ENCODE data around the gene GALNT18. TPM values are rescaled to one million over a fixed set of nuclear protein-coding genes. Genes with fewer than 3 reads are reported as not detected.
A peak's percentile ranks its signal among the peaks of the same experiment; 100 is the strongest.

GALNT18 gene
- total and polyA plus RNA-seq, 2 donors (not counting 3 experiments of a cell fraction or from before 2014, with no cell fraction given): 0.17 to 0.18 TPM

DNA sequence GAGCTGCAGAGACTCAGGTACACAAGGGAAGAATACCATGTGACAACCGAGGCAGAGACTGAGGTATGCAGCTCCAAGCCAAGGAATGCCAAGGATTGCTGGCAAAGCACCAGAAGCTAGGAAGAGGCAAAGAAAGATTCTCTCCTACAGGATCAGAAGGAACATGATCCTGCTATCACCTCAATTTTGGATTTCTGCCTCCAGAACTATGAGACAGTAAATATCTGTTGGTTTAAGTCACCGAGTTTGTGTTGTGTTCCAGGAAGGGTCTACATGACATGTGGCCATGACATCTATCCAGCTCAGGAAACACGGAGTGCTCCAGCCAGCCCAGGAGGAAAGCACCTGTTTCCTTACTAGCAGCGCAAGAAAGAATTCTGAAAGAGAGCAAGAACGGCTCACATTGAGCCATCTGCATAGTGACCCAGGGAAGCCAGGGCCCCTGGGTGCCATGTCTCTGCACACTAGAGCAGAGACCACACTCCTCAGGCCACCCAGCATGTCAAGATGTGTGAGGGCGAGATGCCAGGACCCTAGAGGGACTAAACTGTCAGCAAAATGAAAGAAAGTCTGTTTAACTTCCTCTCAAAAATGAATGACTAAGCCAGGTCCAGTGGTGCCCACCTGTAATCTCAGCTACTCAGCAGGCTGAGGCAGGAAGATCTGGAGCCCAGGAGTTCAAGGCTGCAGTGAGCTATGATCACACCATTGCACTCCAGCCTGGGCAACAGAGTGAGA is 35.6 kb upstream of the GALNT18 start:
- no peak overlapping the region for H3K9ac ChIP-seq (replicated peaks; ENCODE audit: extremely low read depth, insufficient read depth, low read length)
- dilution Hi-C loops (cut with MboI; ENCODE audit: extremely low pct_ligation_motif_present, low sequenced_read_pairs): no loop called here
- ChIA-PET CTCF (no interaction called here), POLR2A (no interaction called here)
- H3K4me3 ChIP-seq (replicated peaks in 1 of 3; ENCODE audit: insufficient read depth in 1 of 3, low read depth in 1 of 3, low read length in 3 of 3): no peak overlapping the region
- H3K79me2 ChIP-seq (ENCODE audit: control insufficient read depth, insufficient read depth, low read length): no peaks in the 10 kb centered on the region
- no TSS peak for BruUV-seq (replicated peaks)
- DNase-seq (ENCODE audit: low read depth, low spot score): peak; percentile 4
- intact Hi-C loops (cut with micrococcal nuclease): no loop called here
- TF ChIP-seq FOS (IDR thresholded peaks at IDR 0.05; ENCODE audit: borderline replicate concordance, insufficient read depth, low read length): no peak
- TF ChIP-seq CTCF (IDR thresholded peaks at IDR 0.05; ENCODE audit: extremely low read depth in 1 of 2, insufficient read depth in 1 of 2, low read depth in 1 of 2, low read length in 2 of 2): no peak
- no peak for TF ChIP-seq GATA2 (IDR thresholded peaks at IDR 0.05; ENCODE audit: insufficient read depth, insufficient read length, low read depth, low read length)
- no peak for TF ChIP-seq POLR2AphosphoS5 (IDR thresholded peaks at IDR 0.05; ENCODE audit: insufficient read depth, low read depth, low read length)
- TF ChIP-seq MAX (IDR thresholded peaks at IDR 0.05; ENCODE audit: insufficient read depth, insufficient read length): no peak
- no peak overlapping the region for H3K27ac ChIP-seq (ENCODE audit: insufficient read depth, low read depth, low read length)
- H3K4me2 ChIP-seq (ENCODE audit: insufficient read depth, low read length): no peak overlapping the region
- no peak for FAIRE-seq
- H3K4me1 ChIP-seq (ENCODE audit: control insufficient read depth, extremely low read depth, insufficient read depth, low read length): no peaks in the 10 kb centered on the region
- peaks cover 0 to 3% of the 10 kb centered on the region in 2 experiments for H3K27me3 ChIP-seq (ENCODE audit: control insufficient read depth in 2 of 2, insufficient read depth in 2 of 2, low read length in 2 of 2)
- no peaks in the 10 kb centered on the region for H3K9me1 ChIP-seq (replicated peaks; ENCODE audit: control insufficient read depth, extremely low read depth, insufficient read depth, low read length)
- no peaks in the 10 kb centered on the region for H3K36me3 ChIP-seq (ENCODE audit: control insufficient read depth in 2 of 2, extremely low read depth in 1 of 2, insufficient read depth in 2 of 2, low read length in 2 of 2)
- no peak overlapping the region for H2AFZ ChIP-seq (ENCODE audit: low read depth, low read length)
- no peaks in the 10 kb centered on the region for H3K9me3 ChIP-seq (replicated peaks; ENCODE audit: control insufficient read depth, insufficient read depth, low read length)
- no peaks in the 10 kb centered on the region for H4K20me1 ChIP-seq (replicated peaks; ENCODE audit: control insufficient read depth, extremely low read depth, insufficient read depth, low read length)

Measured in endothelial cell of umbilical vein (primary cell).